OCI-LY7 (cell line): ENCODE measurements around the gene MFAP4.

Experiments
- CTCF ChIP-seq: fragments of 200-600 bp; sonication (generic); conservative IDR thresholded peaks from 2 replicates; pipeline ENCODE4 v1.5.1; 2014; ENCODE audit warnings: mild to moderate bottlenecking, antibody characterized with exemption, low read length, moderate library complexity, mixed read lengths
- EZH2phosphoT487 ChIP-seq: fragments of 200-600 bp; sonication (generic); IDR thresholded peaks from 2 replicates; pipeline ENCODE4 v1.6.1; 2018; ENCODE audit warnings: low read depth, borderline replicate concordance, mild to moderate bottlenecking, mixed run types, antibody characterized with exemption, low read length, moderate library complexity, mixed read lengths

DNA sequence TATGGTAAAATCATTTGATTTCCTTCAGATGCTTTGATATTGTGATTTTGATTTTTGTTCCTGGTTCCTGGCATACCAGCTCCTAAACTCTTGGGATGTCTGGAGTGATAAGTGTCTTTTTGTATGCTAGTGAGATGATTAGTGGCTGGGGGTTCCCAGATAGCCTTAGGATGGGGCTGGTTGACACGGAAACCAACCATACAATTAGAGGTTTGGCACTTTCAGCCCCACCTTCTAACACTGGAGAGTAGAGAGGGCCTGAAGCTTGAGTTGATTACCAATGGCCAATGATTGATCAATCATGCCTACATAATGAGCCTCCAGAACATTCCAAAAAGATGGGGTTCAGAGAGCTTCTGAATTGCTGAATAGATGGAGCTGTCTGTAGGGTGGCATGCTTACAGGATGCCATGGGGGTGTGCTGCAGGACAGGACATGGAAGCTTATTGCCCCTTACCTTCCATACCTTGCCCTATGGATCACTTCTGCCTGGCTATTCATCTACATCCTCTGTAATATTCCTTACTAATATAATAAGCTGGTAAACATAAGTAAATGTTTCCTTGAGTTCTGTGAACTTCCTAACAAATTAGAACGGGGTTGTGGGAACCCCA is 46.8 kb upstream of the MFAP4 start:
- TF ChIP-seq CTCF (peak; percentile 56), EZH2phosphoT487 (no peak)
